KOPT-K1 (cell line): ENCODE results near the gene PLSCR2.

Source experiments
- H3K27ac ChIP-seq: fragments of 200-600 bp; sonication (generic); 2 replicates; pipeline ENCODE4 v1.5.1; 2016; ENCODE audit warnings: antibody characterized with exemption, mild to moderate bottlenecking, low read depth, low read length; ENCODE audit not compliant: poor library complexity, severe bottlenecking
- H3K36me3 ChIP-seq: fragments of 200-600 bp; sonication (generic); 2 replicates; pipeline ENCODE4 v1.5.1; 2017; ENCODE audit warnings: antibody characterized with exemption, mild to moderate bottlenecking, low read length, moderate library complexity; ENCODE audit not compliant: insufficient read depth
- H3K9me3 ChIP-seq: fragments of 200-600 bp; sonication (generic); 2 replicates; pipeline ENCODE4 v1.5.1; 2017; ENCODE audit warnings: antibody characterized with exemption, low read length, mild to moderate bottlenecking; ENCODE audit not compliant: insufficient read depth, poor library complexity, severe bottlenecking

The PLSCR2 gene

GRCh38 chr3:146407956-146408355 lies 61.4 kb downstream of the PLSCR2 start:
- H3K27ac ChIP-seq = no peak overlapping the region
- no peaks in the 10 kb centered on the region for H3K9me3 ChIP-seq
- H3K36me3 ChIP-seq = no peaks in the 10 kb centered on the region

GRCh38 chr3:146404436-146404835 lies 64.9 kb downstream of the PLSCR2 start:
- Histone ChIP-seq H3K27ac (no peak overlapping the region), H3K9me3 (no peaks in the 10 kb centered on the region), H3K36me3 (no peaks in the 10 kb centered on the region)

GRCh38 chr3:146403792-146404191 lies 65.6 kb downstream of the PLSCR2 start:
- Histone ChIP-seq H3K9me3 (no peaks in the 10 kb centered on the region), H3K36me3 (no peaks in the 10 kb centered on the region), H3K27ac (no peak overlapping the region)

- no peaks in the 10 kb centered on the region for H3K9me3 ChIP-seq
- no peak overlapping the region for H3K27ac ChIP-seq
- H3K36me3 ChIP-seq = no peaks in the 10 kb centered on the region
Observed at GRCh38 chr3:146396792-146397191, 72.6 kb downstream of the PLSCR2 start.

GRCh38 chr3:146395164-146395563 lies 74.2 kb downstream of the PLSCR2 start:
- Histone ChIP-seq H3K9me3 (no peaks in the 10 kb centered on the region), H3K36me3 (no peaks in the 10 kb centered on the region), H3K27ac (no peak overlapping the region)

GRCh38 chr3:146390957-146391356 lies 78.4 kb downstream of the PLSCR2 start:
- no peak overlapping the region for H3K27ac ChIP-seq
- H3K9me3 ChIP-seq = no peaks in the 10 kb centered on the region
- no peaks in the 10 kb centered on the region for H3K36me3 ChIP-seq

GRCh38 chr3:146390006-146390772 lies 79.2 kb downstream of the PLSCR2 start:
- Histone ChIP-seq H3K27ac (no peak overlapping the region), H3K9me3 (no peaks in the 10 kb centered on the region), H3K36me3 (no peaks in the 10 kb centered on the region)

GRCh38 chr3:146387566-146387965 lies 81.8 kb downstream of the PLSCR2 start:
- no peaks in the 10 kb centered on the region for H3K9me3 ChIP-seq
- no peaks in the 10 kb centered on the region for H3K36me3 ChIP-seq

GRCh38 chr3:146386936-146387335 lies 82.4 kb downstream of the PLSCR2 start:
- H3K36me3 ChIP-seq = no peaks in the 10 kb centered on the region
- H3K27ac ChIP-seq = no peak overlapping the region
- H3K9me3 ChIP-seq = no peaks in the 10 kb centered on the region

More at GRCh38 chr3:146387566-146387965, 81.8 kb downstream of the PLSCR2 start:
- no peak overlapping the region for H3K27ac ChIP-seq

GRCh38 chr3:146384786-146385185 lies 84.6 kb downstream of the PLSCR2 start:
- H3K27ac ChIP-seq = no peak overlapping the region
- H3K9me3 ChIP-seq = no peaks in the 10 kb centered on the region
- H3K36me3 ChIP-seq = no peaks in the 10 kb centered on the region
